GM12874 (cell line): ENCODE data around the gene BAHD1.

Experiments used
- TF ChIP-seq, protein P1 (sequence below): IDR thresholded peaks from 2 replicates; pipeline ENCODE4 v1.5.1; 2011; ENCODE audit warnings: low read depth, mild to moderate bottlenecking, control low read depth, low read length, moderate library complexity; ENCODE audit not compliant: insufficient read depth

Gene BAHD1

DNA sequence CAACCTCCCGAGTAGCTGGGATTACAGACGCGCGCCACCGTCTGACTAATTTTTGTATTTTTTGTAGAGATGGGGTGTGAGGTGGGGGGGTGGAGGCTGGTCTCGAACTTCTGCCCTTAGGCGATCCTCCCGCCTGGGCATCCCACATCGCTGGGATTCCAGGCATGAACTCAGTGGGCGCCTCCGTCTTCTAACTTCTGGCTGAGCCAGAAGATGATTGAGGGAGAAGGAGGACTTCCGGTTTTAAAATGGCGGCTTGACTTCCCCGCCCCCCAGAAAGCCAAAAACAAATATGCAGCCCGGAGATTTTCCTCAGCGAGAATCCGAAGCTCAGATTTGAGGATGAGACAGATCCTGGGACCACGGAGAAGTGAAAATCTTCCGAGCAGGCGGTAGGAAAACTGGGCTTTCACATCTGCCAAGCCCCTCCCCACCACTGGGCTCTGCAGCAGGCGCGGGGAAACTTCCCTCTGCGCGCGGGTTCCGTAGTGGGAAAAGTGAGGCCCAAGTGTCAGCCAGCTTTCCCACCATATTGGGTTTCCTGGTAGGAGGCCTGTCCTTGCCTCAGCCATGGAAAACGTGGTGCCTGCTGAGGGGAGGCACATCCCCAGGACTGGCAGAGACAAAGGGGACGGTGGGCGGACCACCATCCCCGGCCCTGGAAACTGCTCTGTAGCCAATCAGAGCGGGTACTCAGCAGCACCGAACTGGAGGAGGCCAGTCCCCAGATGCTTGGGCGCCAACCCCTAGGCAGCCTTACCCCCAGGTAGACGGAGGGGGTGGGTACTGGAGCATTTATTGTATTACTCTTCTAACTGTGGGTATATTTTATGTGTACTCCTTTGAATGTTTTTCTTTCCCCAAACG is 47.3 kb downstream of the BAHD1 start:
- TF ChIP-seq, protein P1, sequence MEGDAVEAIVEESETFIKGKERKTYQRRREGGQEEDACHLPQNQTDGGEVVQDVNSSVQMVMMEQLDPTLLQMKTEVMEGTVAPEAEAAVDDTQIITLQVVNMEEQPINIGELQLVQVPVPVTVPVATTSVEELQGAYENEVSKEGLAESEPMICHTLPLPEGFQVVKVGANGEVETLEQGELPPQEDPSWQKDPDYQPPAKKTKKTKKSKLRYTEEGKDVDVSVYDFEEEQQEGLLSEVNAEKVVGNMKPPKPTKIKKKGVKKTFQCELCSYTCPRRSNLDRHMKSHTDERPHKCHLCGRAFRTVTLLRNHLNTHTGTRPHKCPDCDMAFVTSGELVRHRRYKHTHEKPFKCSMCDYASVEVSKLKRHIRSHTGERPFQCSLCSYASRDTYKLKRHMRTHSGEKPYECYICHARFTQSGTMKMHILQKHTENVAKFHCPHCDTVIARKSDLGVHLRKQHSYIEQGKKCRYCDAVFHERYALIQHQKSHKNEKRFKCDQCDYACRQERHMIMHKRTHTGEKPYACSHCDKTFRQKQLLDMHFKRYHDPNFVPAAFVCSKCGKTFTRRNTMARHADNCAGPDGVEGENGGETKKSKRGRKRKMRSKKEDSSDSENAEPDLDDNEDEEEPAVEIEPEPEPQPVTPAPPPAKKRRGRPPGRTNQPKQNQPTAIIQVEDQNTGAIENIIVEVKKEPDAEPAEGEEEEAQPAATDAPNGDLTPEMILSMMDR: no peak

DNA sequence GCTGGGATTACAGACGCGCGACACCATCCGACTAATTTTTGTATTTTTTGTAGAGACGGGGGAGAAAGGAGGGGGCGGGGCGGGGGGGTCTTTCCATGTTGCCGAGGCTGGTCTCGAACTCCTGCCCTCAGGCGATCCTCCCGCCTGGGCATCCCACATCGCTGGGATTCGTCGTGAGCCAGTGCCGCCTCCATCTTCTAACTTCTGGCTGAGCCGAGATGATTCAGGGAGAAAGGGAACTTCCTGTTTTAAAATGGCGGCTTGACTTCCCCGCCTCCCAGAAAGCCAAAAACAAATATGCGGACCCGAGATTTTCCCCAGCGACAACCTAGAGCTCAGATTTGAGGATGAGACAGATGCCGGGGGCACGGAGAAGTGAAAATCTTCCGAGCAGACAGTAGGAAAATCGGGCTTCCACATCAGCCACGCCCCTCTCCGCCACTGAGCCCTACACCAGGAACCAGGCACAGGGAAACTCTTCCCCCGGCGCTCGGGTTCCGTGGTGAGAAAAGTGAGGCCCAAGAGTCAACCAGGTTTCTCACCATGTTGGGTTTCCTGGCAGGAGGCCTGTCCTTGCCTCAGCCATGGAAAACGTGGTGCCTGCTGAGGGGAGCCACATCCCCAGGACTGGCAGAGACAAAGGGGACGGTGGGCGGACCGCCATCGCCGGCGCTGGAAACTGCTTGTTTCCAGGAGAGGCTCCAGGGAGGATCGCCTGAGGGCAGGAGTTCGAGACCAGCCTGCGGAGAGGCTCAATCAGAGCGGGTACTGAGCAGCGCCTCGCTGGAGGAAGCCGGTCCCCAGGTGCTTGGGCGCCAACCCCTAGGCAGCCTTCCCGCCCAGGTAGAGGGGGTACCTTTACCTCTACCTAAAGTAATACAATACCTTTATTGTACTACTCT is 48.8 kb downstream of the BAHD1 start:
- TF ChIP-seq, protein P1: no peak

DNA sequence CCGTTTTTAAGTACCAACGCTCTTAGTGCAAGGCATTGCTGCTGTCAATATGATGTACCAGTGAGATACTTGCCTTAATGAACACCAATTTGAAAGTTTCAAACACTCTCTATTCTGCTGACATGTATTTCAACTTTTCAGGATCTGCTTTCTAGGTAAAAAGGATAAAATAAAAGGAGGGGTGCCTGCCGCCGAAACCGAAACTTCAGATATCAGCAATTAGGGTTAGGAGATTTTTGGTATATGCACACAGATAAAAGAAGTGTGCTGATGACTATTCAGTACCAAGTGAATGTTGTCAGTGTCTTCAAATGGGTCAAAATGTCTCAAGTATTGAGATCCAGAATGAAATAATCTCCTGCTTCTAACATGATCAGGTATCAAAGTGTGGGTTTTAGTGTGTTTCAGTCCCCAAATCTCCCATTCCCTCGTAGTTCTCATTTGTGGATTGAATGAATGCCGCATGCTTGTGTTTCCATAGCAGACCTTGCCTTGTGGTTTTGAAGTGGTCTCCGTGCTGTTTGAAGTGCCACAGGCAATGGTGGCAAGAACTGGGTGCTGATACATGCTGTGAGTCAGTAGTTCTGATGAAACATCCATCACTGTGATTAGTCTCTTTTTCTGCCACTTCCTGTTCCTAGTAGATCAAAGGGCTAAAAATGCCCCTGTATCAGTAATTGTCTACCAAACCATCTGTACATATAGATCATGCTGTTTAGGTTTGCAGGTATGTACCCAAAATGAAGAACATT is 52.5 kb downstream of the BAHD1 start:
- TF ChIP-seq, protein P1: no peak

DNA sequence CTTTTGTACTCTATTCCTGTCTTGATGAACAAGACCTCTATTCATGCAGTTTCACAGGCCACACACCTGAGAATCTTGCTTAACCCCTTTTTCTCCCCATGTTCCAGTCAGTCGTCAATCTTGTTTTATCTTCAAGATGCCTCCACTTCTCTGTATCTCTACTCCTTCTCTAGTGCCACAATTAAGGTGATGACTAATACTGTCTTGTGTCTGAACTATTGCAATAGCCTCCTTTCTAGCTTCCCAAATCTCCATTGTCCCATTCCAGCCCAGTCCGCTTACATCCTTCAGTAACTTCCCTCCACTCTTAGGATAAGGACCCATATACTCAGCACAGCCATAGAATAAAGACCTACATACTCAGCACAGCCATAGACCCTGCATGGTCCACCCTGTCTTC is 54.8 kb downstream of the BAHD1 start:
- TF ChIP-seq, protein P1: no peak

DNA sequence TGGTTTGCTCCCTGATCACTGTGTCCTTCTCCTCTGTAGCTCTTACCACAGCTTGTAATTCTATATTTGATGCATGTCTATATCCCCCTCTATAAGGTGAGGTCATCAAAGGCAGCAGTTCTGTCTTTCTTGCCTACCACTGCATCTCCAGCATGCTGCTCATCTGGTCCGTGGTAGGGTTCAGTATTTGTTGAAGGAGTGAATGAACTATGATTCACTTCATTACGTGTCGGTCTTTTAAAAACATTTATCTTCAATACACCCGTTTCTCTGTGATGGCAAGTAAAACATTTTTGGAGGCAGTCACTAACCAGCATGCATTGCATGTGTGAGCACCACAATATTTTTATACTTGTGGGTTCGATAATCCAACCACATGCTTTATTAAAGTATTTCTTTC is 57.7 kb downstream of the BAHD1 start:
- TF ChIP-seq, protein P1: no peak

DNA sequence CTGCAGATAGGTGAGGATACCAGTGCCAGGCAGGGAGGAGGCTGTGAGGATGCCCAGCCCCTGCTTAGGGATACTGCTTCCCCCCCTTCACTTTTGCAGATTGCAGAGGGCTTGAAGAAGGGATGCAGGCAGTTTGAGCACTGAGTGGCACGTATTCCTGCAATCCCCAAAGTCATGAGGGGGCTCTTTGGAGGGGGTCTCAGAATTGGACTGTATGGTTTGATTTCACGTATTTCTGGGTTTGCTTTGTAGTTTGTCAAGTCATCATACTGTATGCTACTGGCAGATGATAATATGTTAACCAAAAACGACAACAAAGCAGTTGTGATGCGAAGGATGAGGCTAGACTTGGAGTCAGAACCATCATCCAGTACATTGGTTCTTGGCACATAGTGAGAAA is 58.1 kb downstream of the BAHD1 start:
- TF ChIP-seq, protein P1: no peak

DNA sequence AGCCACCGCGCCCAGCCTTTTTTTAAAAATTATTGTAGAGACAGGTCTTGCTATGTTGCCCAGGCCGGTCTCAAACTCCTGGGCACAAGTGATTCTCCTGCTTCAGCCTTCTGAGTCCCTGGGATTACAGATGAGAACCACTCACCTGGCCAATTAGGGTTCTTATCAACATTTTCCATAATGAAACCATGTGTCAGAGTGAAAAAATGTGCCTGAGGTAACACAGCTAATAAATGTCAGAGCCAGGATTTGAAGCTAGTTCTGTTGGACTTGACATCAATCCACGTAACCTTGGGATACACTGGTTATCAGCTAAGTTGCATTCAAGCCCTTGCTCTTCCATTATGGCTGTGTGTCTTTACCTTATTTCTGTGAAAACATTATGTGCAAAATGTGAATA is 59.2 kb downstream of the BAHD1 start:
- TF ChIP-seq, protein P1: no peak
